ENCODE measurements around the gene OR2S2. TPM values are rescaled to one million over a fixed set of nuclear protein-coding genes. Genes with fewer than 3 reads are reported as not detected.
"Not testable (repeated sequence)": the region's sequence is repeated elsewhere in the genome, so short reads cannot be mapped to it uniquely, and the experiment has no call there.

Gene OR2S2
- total and polyA plus RNA-seq, 2 of the 8 experiments (the other 6 are each of a cell fraction or from before 2014, with no cell fraction given), result not detected

GRCh38 chr9:35998333-35998732, 40.4 kb upstream of the OR2S2 start (continued):
- TF ChIP-seq CTCF (IDR thresholded peaks at IDR 0.05; ENCODE audit: control extremely low read depth in 1 of 3, insufficient read depth in 1 of 3, low read depth in 1 of 3, low read length in 3 of 3) (no peak), ATF3 (IDR thresholded peaks at IDR 0.05; ENCODE audit: insufficient read depth, low read depth, low read length) (no peak), SUZ12 (IDR thresholded peaks at IDR 0.05; ENCODE audit: low read length) (no peak), RXRA (IDR thresholded peaks at IDR 0.05; ENCODE audit: insufficient read depth, low read depth, low read length) (no peak), YY1 (IDR thresholded peaks at IDR 0.05; ENCODE audit: low read depth, low read length) (no peak)

GRCh38 chr9:35997016-35997415, 39.1 kb upstream of the OR2S2 start:
- H3K4me2 ChIP-seq (ENCODE audit: insufficient read depth in 1 of 2, low read depth in 2 of 2, low read length in 2 of 2); H3K4me1 ChIP-seq (replicated peaks in 1 of 4; ENCODE audit: control insufficient read depth in 3 of 4, insufficient read depth in 4 of 4, low read length in 3 of 4); FAIRE-seq; H3K14ac ChIP-seq (ENCODE audit: insufficient read length); H3K79me2 ChIP-seq (ENCODE audit: control insufficient read depth in 1 of 2, insufficient read depth in 2 of 2, low read length in 2 of 2); H2AFZ ChIP-seq (ENCODE audit: low read length); H4K5ac ChIP-seq (ENCODE audit: insufficient read length, low read depth, low read length); DNase-seq (ENCODE audit: low read depth in 1 of 2, low spot score in 2 of 2); H3K23ac ChIP-seq (ENCODE audit: insufficient read length); H2BK12ac ChIP-seq (ENCODE audit: low read depth, low read length); H3K9me3 ChIP-seq (ENCODE audit: insufficient read depth in 2 of 2, low read depth in 1 of 2, low read length in 1 of 2); H2BK15ac ChIP-seq (ENCODE audit: low read length); H3K4me3 ChIP-seq (ENCODE audit: extremely low read depth in 1 of 4, insufficient read depth in 2 of 4, low read depth in 3 of 4, low read length in 4 of 4); H3K4ac ChIP-seq (replicated peaks; ENCODE audit: insufficient read length, low read depth, low read length); H4K20me1 ChIP-seq (replicated peaks in 1 of 2; ENCODE audit: control insufficient read depth in 1 of 2, insufficient read depth in 2 of 2, low read length in 2 of 2); H3K56ac ChIP-seq (replicated peaks; ENCODE audit: insufficient read length, low read depth, low read length); H2BK120ac ChIP-seq (replicated peaks; ENCODE audit: low read depth, low read length); H3K36me3 ChIP-seq (ENCODE audit: control insufficient read depth in 2 of 4, insufficient read depth in 4 of 4, low read length in 3 of 4); H3K27me3 ChIP-seq (replicated peaks in 1 of 4; ENCODE audit: control insufficient read depth in 3 of 4, extremely low read depth in 1 of 4, insufficient read depth in 3 of 4, low read length in 3 of 4); H3K9ac ChIP-seq (replicated peaks in 1 of 4; ENCODE audit: extremely low read depth in 1 of 4, low read depth in 3 of 4, low read length in 3 of 4); H2BK20ac ChIP-seq (ENCODE audit: low read length); H4K91ac ChIP-seq (replicated peaks; ENCODE audit: insufficient read length, low read length); H2AK5ac ChIP-seq (ENCODE audit: low read depth, low read length); H3K18ac ChIP-seq (ENCODE audit: extremely low read depth, low read length); H4K8ac ChIP-seq (ENCODE audit: extremely low read depth, insufficient read depth, low read length); H3K23me2 ChIP-seq (ENCODE audit: low read depth, low read length); POLR2A ChIA-PET (ENCODE audit: partially characterized antibody); H2BK5ac ChIP-seq (ENCODE audit: low read depth, low read length); H3K27ac ChIP-seq (ENCODE audit: low read depth, low read length); H3K79me1 ChIP-seq (ENCODE audit: low read depth, low read length): not testable (repeated sequence)
- WGBS, 2 experiments (ENCODE audit: extremely low coverage in 1 of 2, insufficient coverage in 1 of 2, insufficient read length in 1 of 2, insufficient replicate concordance in 2 of 2, low coverage in 1 of 2, low lambda C conversion rate in 2 of 2, missing lambda C conversion rate in 1 of 2), result 87% methylated on average over 4 of the region's 4 CpGs; no CpG with 5 or more reads in 1 of the 2 experiments
- CTCF ChIA-PET (ENCODE audit: partially characterized antibody), result interaction anchor here (0.5 to 1.5 kb wide), 4 partner anchors 11 to 240 kb away, joined by 3 to 13 read pairs (median 4); no protein-coding TSS in a partner anchor

Data from H1 (cell line).